Parathyroid adenoma (tissue), 2 donors: ENCODE results near the gene DAZAP1.

ENCODE experiments used
- H2AFZ ChIP-seq: fragments of 300-600 bp; sonication (generic); one replicate; pipeline ENCODE4 v1.7.0; 2017; ENCODE audit warnings: antibody characterized with exemption, mild to moderate bottlenecking
- H3K27ac ChIP-seq: fragments of 300-600 bp; sonication (generic); one replicate; pipeline ENCODE4 v1.7.0; 2017
- H3K27me3 ChIP-seq: fragments of 300-600 bp; sonication (generic); one replicate; pipeline ENCODE4 v1.7.0; 2017; ENCODE audit warnings: low read length; ENCODE audit not compliant: control insufficient read depth, insufficient read depth
- H3K36me3 ChIP-seq: fragments of 300-600 bp; sonication (generic); one replicate; pipeline ENCODE4 v1.7.0; 2017; ENCODE audit warnings: low read length; ENCODE audit not compliant: control insufficient read depth, insufficient read depth
- H3K4me1 ChIP-seq: fragments of 300-600 bp; sonication (generic); one replicate; pipeline ENCODE4 v1.7.0; 2017; ENCODE audit warnings: control low read depth
- H3K4me2 ChIP-seq: fragments of 300-600 bp; sonication (generic); one replicate; pipeline ENCODE4 v1.7.0; 2017; ENCODE audit warnings: low read length
- H3K4me3 ChIP-seq: fragments of 300-600 bp; sonication (generic); one replicate; pipeline ENCODE4 v1.7.0; 2017; ENCODE audit warnings: low read depth, low read length
- H3K79me2 ChIP-seq: fragments of 300-600 bp; sonication (generic); one replicate; pipeline ENCODE4 v1.7.0; 2017; ENCODE audit warnings: control low read depth
- H3K9ac ChIP-seq: fragments of 300-600 bp; sonication (generic); one replicate; pipeline ENCODE4 v1.7.0; 2017; ENCODE audit warnings: mild to moderate bottlenecking
- H3K9me3 ChIP-seq: fragments of 300-600 bp; sonication (generic); one replicate; pipeline ENCODE4 v1.7.0; 2017; ENCODE audit warnings: low read length; ENCODE audit not compliant: control insufficient read depth
- CTCF ChIP-seq: fragments of 300-600 bp; sonication (generic); IDR thresholded peaks from one replicate; pipeline ENCODE4 v1.7.0; 2017; ENCODE audit warnings: antibody characterized with exemption, mild to moderate bottlenecking
- donor health status: primary hyperparathyroidism.

The DAZAP1 gene

GRCh38 chr19:1373042-1373533 lies 34.3 kb upstream of the DAZAP1 start:
- Histone ChIP-seq H3K36me3 (no peaks in the 10 kb centered on the region), H3K27me3 (no peaks in the 10 kb centered on the region), H3K27ac (no peak overlapping the region), H3K79me2 (no peaks in the 10 kb centered on the region), H3K4me1 (no peaks in the 10 kb centered on the region), H3K4me3 (no peak overlapping the region), H3K4me2 (no peak overlapping the region), H2AFZ (no peak overlapping the region), H3K9me3 (no peaks in the 10 kb centered on the region), H3K9ac (no peak overlapping the region)
- no peak for TF ChIP-seq CTCF

DNA sequence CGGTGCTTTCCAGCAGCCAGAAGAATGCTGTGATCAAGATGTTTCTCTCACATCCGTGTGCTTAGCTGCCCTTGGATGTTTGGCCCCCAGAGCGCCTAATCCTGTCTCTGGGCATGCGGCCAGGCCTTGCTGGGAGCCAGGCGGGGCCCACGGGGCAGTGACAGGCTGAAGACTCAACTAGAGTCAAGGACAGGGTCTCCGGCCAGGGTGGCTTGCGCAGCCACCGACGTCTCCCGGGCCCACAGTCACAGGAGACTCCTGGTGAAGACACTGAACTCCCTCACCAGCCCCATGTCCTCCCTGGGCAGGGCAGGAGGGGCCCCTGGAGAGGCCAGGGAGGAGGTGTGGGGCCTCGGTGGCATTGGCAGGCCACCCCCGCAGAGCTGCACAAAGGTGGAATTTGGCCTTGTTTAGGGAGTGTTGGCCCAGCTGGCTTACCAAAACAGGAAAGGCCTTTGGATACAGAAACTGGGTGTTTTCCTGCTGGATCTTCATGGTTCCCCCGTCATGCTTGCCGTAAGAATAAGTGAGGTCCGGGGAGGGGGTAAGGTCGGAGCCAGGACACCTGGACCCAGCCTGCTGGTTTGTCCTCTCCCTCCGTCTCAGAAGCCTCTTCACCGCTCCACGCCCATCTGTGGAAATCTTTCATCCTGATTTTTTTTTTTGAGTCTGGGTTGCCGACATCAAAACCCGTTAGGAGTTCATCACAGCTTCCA lies 33.7 kb upstream of the DAZAP1 start:
- Histone ChIP-seq H3K4me1 (no peaks in the 10 kb centered on the region), H2AFZ (no peak overlapping the region), H3K9ac (no peak overlapping the region), H3K36me3 (no peaks in the 10 kb centered on the region), H3K9me3 (no peaks in the 10 kb centered on the region), H3K79me2 (no peaks in the 10 kb centered on the region), H3K27me3 (no peaks in the 10 kb centered on the region), H3K27ac (no peak overlapping the region), H3K4me2 (no peak overlapping the region), H3K4me3 (no peak overlapping the region)
- no peak for TF ChIP-seq CTCF

GRCh38 chr19:1374250-1374577 lies 33.2 kb upstream of the DAZAP1 start:
- H3K79me2 ChIP-seq, result no peaks in the 10 kb centered on the region
- no peaks in the 10 kb centered on the region for H3K9me3 ChIP-seq
- no peak overlapping the region for H2AFZ ChIP-seq
- no peaks in the 10 kb centered on the region for H3K27me3 ChIP-seq
- H3K36me3 ChIP-seq, result no peaks in the 10 kb centered on the region
- no peaks in the 10 kb centered on the region for H3K4me1 ChIP-seq
- H3K4me2 ChIP-seq, result no peak overlapping the region
- H3K27ac ChIP-seq, result no peak overlapping the region
- no peak overlapping the region for H3K4me3 ChIP-seq
- no peak for TF ChIP-seq CTCF
- H3K9ac ChIP-seq, result no peak overlapping the region

GRCh38 chr19:1376415-1376805 lies 31.0 kb upstream of the DAZAP1 start:
- H3K79me2 ChIP-seq, result no peaks in the 10 kb centered on the region
- H3K9ac ChIP-seq, result no peak overlapping the region
- H2AFZ ChIP-seq, result no peak overlapping the region
- no peaks in the 10 kb centered on the region for H3K9me3 ChIP-seq
- no peak for TF ChIP-seq CTCF
- no peak overlapping the region for H3K27ac ChIP-seq
- H3K4me1 ChIP-seq, result no peaks in the 10 kb centered on the region
- no peak overlapping the region for H3K4me2 ChIP-seq
- no peaks in the 10 kb centered on the region for H3K36me3 ChIP-seq
- no peak overlapping the region for H3K4me3 ChIP-seq
- H3K27me3 ChIP-seq, result no peaks in the 10 kb centered on the region
